HepG2 (cell line): Measurements from ENCODE around the gene UTP20. TPM values are rescaled to one million over a fixed set of nuclear protein-coding genes. Genes with fewer than 3 reads are reported as not detected.
A peak's percentile ranks its signal among the peaks of the same experiment; 100 is the strongest.

ENCODE experiments used
- BRD4 ChIP-seq: sonication (generic); formaldehyde crosslinking; IDR thresholded peaks from 2 replicates; pipeline ENCODE4 v1.4.0; 2020; ENCODE audit warnings: missing genetic modification reagents
- CBX2 ChIP-seq, 2 experiments: fragments of 200-600 bp in 1 of 2; sonication (generic); formaldehyde crosslinking in 1 of 2; IDR thresholded peaks; 2 replicates each; pipeline versions ENCODE4 v1.7.0 to v1.8.1; 2018 to 2022; ENCODE audit warnings: low read depth in 2 of 2, low read length in 1 of 2, mild to moderate bottlenecking in 1 of 2, missing genetic modification reagents in 1 of 2
- CCDC6 ChIP-seq: sonication (generic); formaldehyde crosslinking; IDR thresholded peaks from 2 replicates; pipeline ENCODE4 v1.8.1; 2022; ENCODE audit warnings: mild to moderate bottlenecking, missing genetic modification reagents, moderate library complexity
- JUNB ChIP-seq: sonication (generic); formaldehyde crosslinking; IDR thresholded peaks from 2 replicates; pipeline ENCODE4 v1.8.0; 2022; ENCODE audit warnings: missing genetic modification reagents, mild to moderate bottlenecking, borderline replicate concordance
- KDM3A ChIP-seq: IDR thresholded peaks from 2 replicates; pipeline ENCODE4 v1.6.1; 2018; ENCODE audit warnings: low read depth, missing compliant biosample characterization
- MED8 ChIP-seq: sonication (generic); formaldehyde crosslinking; IDR thresholded peaks from 2 replicates; pipeline ENCODE4 v1.8.1; 2023; ENCODE audit warnings: mild to moderate bottlenecking, missing genetic modification reagents; ENCODE audit not compliant: insufficient replicate concordance
- MTA1 ChIP-seq: sonication (generic); formaldehyde crosslinking; IDR thresholded peaks from 2 replicates; pipeline ENCODE4 v1.4.0; 2020; ENCODE audit warnings: missing genetic modification reagents, mild to moderate bottlenecking, borderline replicate concordance
- SKI ChIP-seq: fragments of 450-650 bp; IDR thresholded peaks from one replicate; pipeline ENCODE4 v1.6.1; 2018; ENCODE audit warnings: mild to moderate bottlenecking; ENCODE audit not compliant: partially characterized antibody
- WIZ ChIP-seq: sonication (generic); formaldehyde crosslinking; IDR thresholded peaks from 2 replicates; pipeline ENCODE4 v1.5.1; 2020; ENCODE audit warnings: mild to moderate bottlenecking, missing genetic modification reagents
- ZFP36L2 ChIP-seq: sonication (generic); formaldehyde crosslinking; IDR thresholded peaks from 2 replicates; pipeline ENCODE4 v1.4.0; 2020; ENCODE audit warnings: missing genetic modification reagents
- ZNF24 ChIP-seq: fragments of 450-650 bp; IDR thresholded peaks from 2 replicates; pipeline ENCODE4 v1.6.1; 2017; ENCODE audit warnings: antibody characterized with exemption, mild to moderate bottlenecking
- ZNF552 ChIP-seq: sonication (generic); formaldehyde crosslinking; IDR thresholded peaks from 2 replicates; pipeline ENCODE4 v1.9.0; 2022; ENCODE audit warnings: missing genetic modification reagents, mild to moderate bottlenecking, borderline replicate concordance
- ZNF629 ChIP-seq: sonication (generic); formaldehyde crosslinking; conservative IDR thresholded peaks from 2 replicates; pipeline ENCODE4 v1.5.0; 2020; ENCODE audit warnings: missing genetic modification reagents
- ZNF709 ChIP-seq: sonication (generic); formaldehyde crosslinking; IDR thresholded peaks from 2 replicates; pipeline ENCODE4 v1.5.0; 2020; ENCODE audit warnings: mild to moderate bottlenecking, missing genetic modification reagents
- ZNF773 ChIP-seq: sonication (generic); formaldehyde crosslinking; IDR thresholded peaks from 2 replicates; pipeline ENCODE4 v1.4.0; 2020; ENCODE audit warnings: missing genetic modification reagents, borderline replicate concordance
- polyA plus RNA-seq, 8 experiments: library from polyadenylated mRNA; depleted of rRNA in 3 of 8; stranded (reverse) in 7 of 8; unstranded in 1 of 8; fragments of >200 nt; fragmentation: Illumina TruSeq in 4 of 8; extraction: Trizol in 4 of 8; gene quantifications; 2 replicates each; pipeline versions ENCODE4 v1.2.1 to v1.2.3, GENCODE V29; 2011 to 2016; ENCODE audit warnings: low read depth in 4 of 8, missing spikeins in 1 of 8, mixed read lengths in 1 of 8; ENCODE audit not compliant: insufficient read depth in 1 of 8
- total RNA-seq, 5 experiments: library from RNA; depleted of rRNA; stranded (reverse); fragments of >200 nt; fragmentation: Illumina TruSeq; extraction: Trizol; gene quantifications; 2 replicates each; pipeline ENCODE4 v1.2.3, GENCODE V29; 2016; ENCODE audit warnings: low read depth in 1 of 5
- TF ChIP-seq, protein P1 (sequence below): sonication (generic); formaldehyde crosslinking; IDR thresholded peaks from 2 replicates; pipeline ENCODE4 v1.5.1; 2020; ENCODE audit warnings: mild to moderate bottlenecking, missing genetic modification reagents, moderate library complexity
- TF ChIP-seq, protein P2 (sequence below): sonication (generic); formaldehyde crosslinking; IDR thresholded peaks from 2 replicates; pipeline ENCODE4 v1.4.0; 2020; ENCODE audit warnings: mild to moderate bottlenecking, missing genetic modification reagents
- TF ChIP-seq, protein P3 (sequence below): sonication (generic); formaldehyde crosslinking; IDR thresholded peaks from 2 replicates; pipeline ENCODE4 v1.5.0; 2020; ENCODE audit warnings: mild to moderate bottlenecking, missing genetic modification reagents, borderline replicate concordance
- TF ChIP-seq, protein P4 (sequence below): sonication (generic); formaldehyde crosslinking; IDR thresholded peaks from 2 replicates; pipeline ENCODE4 v1.5.1; 2020; ENCODE audit warnings: missing genetic modification reagents, mild to moderate bottlenecking, borderline replicate concordance
- TF ChIP-seq, protein P5 (sequence below): sonication (generic); formaldehyde crosslinking; IDR thresholded peaks from 2 replicates; pipeline ENCODE4 v1.4.0; 2020; ENCODE audit warnings: missing genetic modification reagents

Gene UTP20
- total and polyA plus RNA-seq, 2 of the 13 experiments (the other 11 are each of a cell fraction or from before 2014, with no cell fraction given) = 9.0 to 38.5 TPM

DNA sequence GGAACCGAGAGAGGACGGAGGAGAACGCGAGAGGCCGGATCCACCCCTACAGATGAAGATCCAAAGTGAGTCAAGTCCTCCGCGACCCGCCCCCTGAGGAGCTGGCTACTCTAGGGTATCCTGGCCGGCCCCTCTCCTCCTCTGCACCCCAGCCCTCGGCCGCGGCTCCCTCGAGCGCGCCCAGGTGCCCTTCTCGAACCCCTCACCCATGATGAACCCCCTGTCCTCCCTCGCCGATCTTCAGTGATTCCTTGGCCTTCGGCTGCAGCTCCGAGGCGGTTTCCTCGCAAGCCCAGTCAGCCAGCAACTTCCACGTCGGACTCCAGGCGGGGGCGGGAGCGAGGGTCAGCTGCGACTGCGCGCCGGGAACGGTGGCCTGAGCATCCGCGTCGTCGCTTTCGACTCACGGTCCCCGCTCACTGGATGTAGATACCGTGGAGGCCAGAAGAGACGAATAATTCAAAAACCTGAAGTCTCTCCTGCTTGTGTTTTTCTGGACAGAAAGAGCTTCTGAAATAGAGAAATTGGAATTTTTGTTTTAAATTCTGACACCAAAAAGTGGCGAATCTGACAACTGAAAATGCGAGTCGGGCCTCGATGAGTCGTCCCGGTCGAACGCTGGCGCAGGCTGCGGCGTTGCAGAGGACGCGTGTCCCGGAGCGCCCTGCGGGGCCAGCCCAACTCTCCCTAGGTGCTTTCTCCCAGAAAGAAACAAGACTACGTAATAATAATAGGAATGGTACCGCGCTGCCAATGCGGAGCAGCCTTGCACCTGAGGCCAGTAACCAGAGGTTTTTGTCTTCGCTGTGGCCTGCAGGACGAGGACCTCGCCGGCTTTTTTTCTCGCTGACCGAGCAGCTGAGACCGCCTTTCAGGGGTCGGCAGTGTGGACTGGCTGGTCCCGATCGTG, 127.8 kb downstream of the UTP20 start, which contains the start of gene ARL1 (continued):
- TF ChIP-seq, protein P1, sequence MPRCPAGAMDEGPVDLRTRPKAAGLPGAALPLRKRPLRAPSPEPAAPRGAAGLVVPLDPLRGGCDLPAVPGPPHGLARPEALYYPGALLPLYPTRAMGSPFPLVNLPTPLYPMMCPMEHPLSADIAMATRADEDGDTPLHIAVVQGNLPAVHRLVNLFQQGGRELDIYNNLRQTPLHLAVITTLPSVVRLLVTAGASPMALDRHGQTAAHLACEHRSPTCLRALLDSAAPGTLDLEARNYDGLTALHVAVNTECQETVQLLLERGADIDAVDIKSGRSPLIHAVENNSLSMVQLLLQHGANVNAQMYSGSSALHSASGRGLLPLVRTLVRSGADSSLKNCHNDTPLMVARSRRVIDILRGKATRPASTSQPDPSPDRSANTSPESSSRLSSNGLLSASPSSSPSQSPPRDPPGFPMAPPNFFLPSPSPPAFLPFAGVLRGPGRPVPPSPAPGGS = peak; percentile 33; the same call in 1 of the 2 replicates
- TF ChIP-seq ZNF629 = no peak; the same call in 1 of the 2 replicates
- TF ChIP-seq, protein P2, sequence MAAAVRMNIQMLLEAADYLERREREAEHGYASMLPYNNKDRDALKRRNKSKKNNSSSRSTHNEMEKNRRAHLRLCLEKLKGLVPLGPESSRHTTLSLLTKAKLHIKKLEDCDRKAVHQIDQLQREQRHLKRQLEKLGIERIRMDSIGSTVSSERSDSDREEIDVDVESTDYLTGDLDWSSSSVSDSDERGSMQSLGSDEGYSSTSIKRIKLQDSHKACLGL (CRISPR knock-in tag) = peak; percentile 38
- peak; percentile 52; the same call in 1 of the 2 replicates for TF ChIP-seq MTA1 (CRISPR knock-in tag)
- peak; percentile 52; the same call in 1 of the 2 replicates for TF ChIP-seq ZNF24
- TF ChIP-seq ZNF709 (CRISPR knock-in tag) = peak; percentile 92
- TF ChIP-seq, protein P3, sequence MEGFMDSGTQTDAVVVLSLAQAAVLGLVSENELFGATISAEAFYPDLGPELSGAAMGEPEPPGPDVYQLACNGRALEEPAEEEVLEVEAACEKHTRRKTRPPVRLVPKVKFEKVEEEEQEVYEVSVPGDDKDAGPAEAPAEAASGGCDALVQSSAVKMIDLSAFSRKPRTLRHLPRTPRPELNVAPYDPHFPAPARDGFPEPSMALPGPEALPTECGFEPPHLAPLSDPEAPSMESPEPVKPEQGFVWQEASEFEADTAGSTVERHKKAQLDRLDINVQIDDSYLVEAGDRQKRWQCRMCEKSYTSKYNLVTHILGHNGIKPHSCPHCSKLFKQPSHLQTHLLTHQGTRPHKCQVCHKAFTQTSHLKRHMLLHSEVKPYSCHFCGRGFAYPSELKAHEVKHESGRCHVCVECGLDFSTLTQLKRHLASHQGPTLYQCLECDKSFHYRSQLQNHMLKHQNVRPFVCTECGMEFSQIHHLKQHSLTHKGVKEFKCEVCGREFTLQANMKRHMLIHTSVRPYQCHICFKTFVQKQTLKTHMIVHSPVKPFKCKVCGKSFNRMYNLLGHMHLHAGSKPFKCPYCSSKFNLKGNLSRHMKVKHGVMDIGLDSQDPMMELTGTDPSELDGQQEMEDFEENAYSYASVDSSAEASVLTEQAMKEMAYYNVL (CRISPR knock-in tag) = peak; percentile 53; the same call in 1 of the 2 replicates
- no peak for TF ChIP-seq ZNF552 (CRISPR knock-in tag)
- peak; percentile 17; the same call in 1 of the 2 replicates for TF ChIP-seq ZNF773
- TF ChIP-seq CCDC6 (CRISPR knock-in tag) = no peak
- peak; percentile 55; the same call in 1 of the 2 replicates for TF ChIP-seq KDM3A (CRISPR knock-in tag)
- TF ChIP-seq BRD4 (CRISPR knock-in tag) = 0 out of 2 replicates have a peak, but pooled peaks have one; percentile 47
- TF ChIP-seq MED8 (CRISPR knock-in tag) = peak; percentile 82
- peak; percentile 40; the same call in 1 of the 2 replicates for TF ChIP-seq JUNB (CRISPR knock-in tag)
- peak; percentile 17; the same call in 1 of the 2 replicates for TF ChIP-seq WIZ (CRISPR knock-in tag)
- peak; percentile 58; the same call in 1 of the 2 replicates for TF ChIP-seq CBX2 (IDR thresholded peaks at IDR 0.05; ENCODE audit: low read depth, low read length)
- TF ChIP-seq CBX2 (CRISPR knock-in tag; IDR thresholded peaks at IDR 0.05; ENCODE audit: low read depth) = no peak
- TF ChIP-seq SKI = no peak
- TF ChIP-seq, protein P4, sequence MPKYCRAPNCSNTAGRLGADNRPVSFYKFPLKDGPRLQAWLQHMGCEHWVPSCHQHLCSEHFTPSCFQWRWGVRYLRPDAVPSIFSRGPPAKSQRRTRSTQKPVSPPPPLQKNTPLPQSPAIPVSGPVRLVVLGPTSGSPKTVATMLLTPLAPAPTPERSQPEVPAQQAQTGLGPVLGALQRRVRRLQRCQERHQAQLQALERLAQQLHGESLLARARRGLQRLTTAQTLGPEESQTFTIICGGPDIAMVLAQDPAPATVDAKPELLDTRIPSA (CRISPR knock-in tag) = peak; percentile 55; the same call in 1 of the 2 replicates
- 0 out of 2 replicates have a peak, but pooled peaks have one; percentile 42 for TF ChIP-seq ZFP36L2 (CRISPR knock-in tag)
- TF ChIP-seq, protein P5, sequence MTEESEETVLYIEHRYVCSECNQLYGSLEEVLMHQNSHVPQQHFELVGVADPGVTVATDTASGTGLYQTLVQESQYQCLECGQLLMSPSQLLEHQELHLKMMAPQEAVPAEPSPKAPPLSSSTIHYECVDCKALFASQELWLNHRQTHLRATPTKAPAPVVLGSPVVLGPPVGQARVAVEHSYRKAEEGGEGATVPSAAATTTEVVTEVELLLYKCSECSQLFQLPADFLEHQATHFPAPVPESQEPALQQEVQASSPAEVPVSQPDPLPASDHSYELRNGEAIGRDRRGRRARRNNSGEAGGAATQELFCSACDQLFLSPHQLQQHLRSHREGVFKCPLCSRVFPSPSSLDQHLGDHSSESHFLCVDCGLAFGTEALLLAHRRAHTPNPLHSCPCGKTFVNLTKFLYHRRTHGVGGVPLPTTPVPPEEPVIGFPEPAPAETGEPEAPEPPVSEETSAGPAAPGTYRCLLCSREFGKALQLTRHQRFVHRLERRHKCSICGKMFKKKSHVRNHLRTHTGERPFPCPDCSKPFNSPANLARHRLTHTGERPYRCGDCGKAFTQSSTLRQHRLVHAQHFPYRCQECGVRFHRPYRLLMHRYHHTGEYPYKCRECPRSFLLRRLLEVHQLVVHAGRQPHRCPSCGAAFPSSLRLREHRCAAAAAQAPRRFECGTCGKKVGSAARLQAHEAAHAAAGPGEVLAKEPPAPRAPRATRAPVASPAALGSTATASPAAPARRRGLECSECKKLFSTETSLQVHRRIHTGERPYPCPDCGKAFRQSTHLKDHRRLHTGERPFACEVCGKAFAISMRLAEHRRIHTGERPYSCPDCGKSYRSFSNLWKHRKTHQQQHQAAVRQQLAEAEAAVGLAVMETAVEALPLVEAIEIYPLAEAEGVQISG (CRISPR knock-in tag) = peak; percentile 87
